HG02981 (cell line): ENCODE measurements around the gene PTPRF.
"Not testable (repeated sequence)": the region's sequence is repeated elsewhere in the genome, so short reads cannot be mapped to it uniquely, and the experiment has no call there.

Source experiments
- ATAC-seq: cut with Tn5 transposase; IDR thresholded peaks from one replicate; pipeline ENCODE4 v1.9.1; 2021; ENCODE audit warnings: mild to moderate bottlenecking, moderate library complexity; ENCODE audit not compliant: unreplicated experiment

PTPRF gene

GRCh38 chr1:43621386-43621785, 90.7 kb downstream of the PTPRF start:
- ATAC-seq = no peak

DNA sequence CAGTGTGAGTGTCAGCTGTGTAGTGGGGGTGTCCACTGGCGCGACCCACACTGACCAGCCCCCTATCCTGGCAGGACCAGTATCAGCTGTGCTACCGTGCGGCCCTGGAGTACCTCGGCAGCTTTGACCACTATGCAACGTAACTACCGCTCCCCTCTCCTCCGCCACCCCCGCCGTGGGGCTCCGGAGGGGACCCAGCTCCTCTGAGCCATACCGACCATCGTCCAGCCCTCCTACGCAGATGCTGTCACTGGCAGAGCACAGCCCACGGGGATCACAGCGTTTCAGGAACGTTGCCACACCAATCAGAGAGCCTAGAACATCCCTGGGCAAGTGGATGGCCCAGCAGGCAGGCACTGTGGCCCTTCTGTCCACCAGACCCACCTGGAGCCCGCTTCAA, 91.2 kb downstream of the PTPRF start:
- ATAC-seq = no peak

- no peak for ATAC-seq
Measured at GRCh38 chr1:43622471-43622870, 91.8 kb downstream of the PTPRF start.

DNA sequence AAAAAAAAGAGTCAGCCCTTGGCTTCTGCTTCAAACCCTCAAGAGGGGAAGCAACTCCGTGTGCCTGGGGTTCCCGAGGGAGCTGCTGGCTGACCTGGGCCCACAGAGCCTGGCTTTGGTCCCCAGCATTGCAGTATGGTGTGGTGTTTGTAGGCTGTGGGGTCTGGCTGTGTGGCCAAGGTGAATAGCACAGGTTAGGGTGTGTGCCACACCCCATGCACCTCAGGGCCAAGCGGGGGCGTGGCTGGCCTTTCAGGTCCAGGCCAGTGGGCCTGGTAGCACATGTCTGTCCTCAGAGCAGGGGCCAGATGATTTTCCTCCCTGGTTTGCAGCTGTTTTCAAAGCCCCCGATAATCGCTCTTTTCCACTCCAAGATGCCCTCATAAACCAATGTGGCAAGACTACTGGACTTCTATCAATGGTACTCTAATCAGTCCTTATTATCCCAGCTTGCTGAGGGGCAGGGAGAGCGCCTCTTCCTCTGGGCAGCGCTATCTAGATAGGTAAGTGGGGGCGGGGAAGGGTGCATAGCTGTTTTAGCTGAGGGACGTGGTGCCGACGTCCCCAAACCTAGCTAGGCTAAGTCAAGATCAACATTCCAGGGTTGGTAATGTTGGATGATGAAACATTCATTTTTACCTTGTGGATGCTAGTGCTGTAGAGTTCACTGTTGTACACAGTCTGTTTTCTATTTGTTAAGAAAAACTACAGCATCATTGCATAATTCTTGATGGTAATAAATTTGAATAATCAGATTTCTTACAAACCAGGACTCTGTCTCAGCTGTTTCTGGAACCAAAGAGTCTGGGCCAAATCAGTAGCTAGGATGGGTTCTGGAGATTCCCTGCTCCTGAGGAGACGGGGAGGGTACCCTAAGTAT, 92.5 kb downstream of the PTPRF start:
- ATAC-seq = no peak

- ATAC-seq = no peak
Measured at GRCh38 chr1:43625063-43625780, 94.5 kb downstream of the PTPRF start.

- no peak for ATAC-seq
Measured at GRCh38 chr1:43632135-43632670, 101.5 kb downstream of the PTPRF start.

DNA sequence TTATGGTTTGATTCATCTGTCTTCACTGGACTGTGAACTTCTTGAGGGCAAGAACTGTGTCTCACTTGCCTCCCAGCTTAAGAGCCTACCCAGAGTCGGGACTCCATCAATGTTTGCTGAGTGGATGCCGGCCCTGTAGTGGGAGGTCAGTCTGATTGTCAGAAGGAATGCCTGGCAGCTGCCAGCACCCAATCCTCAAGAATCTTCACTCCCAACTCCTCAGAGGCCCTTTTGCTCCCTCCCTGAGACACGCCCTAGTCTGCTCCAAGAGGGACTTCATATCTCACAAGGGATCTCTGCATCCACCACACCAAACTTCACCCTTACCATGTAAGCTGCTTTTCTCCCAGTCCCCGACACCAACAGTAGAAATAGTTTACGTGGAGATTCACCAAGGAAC, 104.0 kb downstream of the PTPRF start:
- no peak for ATAC-seq

- no peak for ATAC-seq
Measured at GRCh38 chr1:43636006-43636641, 105.4 kb downstream of the PTPRF start.

DNA sequence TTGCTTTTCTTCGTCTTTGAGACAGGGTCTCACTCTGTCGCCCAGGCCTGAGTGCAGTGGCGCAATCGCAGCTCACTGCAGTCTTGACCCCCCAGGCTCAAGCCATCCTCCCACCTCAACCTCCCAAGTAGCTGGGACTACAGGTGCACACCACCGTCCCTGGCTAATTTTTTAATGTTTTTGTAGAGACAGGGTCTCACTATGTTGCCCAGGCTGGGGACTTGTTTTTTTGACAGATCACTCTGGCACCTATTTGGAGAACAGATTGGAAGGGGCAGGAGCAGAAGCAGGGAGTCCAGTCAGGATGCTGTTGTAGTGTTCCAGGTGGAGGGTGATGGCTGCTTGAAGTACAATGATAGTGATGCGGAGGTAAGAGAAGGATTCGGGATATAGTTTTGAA, 106.6 kb downstream of the PTPRF start:
- ATAC-seq = no peak

GRCh38 chr1:43638381-43638780, 107.7 kb downstream of the PTPRF start:
- not testable (repeated sequence) for ATAC-seq

GRCh38 chr1:43639976-43640794, 109.5 kb downstream of the PTPRF start:
- no peak for ATAC-seq

DNA sequence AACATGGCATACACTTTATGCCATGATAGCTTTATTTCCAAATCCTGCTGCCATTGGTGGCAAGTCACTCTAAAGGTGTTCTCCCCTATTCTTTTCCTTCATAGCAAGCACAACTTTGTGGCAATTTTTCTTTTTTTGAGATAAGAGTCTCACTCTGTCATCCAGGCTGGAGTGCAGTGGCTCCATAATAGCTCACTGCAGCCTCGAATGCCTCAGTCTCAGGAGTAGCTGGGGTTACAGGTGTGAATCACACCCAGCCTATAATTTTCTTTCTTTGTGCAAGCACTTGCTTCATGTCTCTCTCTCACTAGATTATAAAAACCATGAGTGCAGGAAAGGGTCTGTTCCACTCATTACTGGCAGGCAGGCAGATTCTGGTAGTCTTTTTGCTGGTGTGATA, 113.9 kb downstream of the PTPRF start:
- no peak for ATAC-seq

DNA sequence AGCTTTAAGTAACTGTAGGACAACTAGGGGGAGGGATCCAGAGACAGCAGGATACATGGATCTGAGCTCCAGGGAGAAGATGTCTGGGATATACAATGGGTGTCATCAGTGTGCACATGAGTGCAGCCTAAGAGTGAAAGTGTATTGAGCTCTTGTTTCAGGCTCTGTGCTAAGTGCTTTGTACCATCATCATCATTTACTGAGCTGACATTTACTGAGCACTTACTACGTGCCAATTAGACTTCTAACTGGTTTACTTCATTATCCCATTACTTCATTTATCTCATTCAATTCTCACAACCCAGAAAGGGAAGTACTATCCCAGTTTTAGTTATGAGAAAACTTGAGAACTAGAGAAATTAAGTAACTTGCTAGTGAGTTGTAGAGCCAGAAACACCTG, 114.8 kb downstream of the PTPRF start:
- ATAC-seq = no peak

- ATAC-seq = not testable (repeated sequence)
Measured at GRCh38 chr1:43647331-43647730, 116.6 kb downstream of the PTPRF start.

DNA sequence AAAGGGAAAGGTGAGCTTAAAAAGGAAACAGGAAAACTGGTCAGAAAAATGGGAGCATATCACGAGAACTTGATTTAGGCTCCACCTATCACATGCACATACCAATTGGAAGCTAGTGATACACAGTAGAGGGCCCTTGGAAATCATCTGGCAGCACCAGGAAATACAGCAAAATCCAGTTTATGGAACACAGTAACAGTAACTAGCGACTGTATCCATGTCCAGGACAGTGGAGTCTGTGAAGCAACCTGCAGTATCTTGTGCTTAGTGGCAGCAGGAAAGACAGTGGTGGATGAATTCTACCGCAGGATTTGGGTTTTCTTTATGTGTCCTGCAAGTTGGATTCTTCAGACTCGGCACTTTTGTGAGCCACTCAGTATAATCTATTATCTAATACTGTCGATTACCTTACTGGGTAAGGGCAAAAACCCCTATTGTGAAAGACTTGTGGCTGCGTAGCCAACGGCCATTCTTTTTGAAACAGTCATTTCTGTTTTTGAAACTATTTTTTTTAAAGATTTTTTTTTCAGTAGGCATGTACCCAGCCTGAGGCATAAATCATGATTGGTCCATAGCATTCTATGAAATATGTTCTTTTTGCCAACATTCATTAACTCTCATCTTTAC, 117.7 kb downstream of the PTPRF start:
- no peak for ATAC-seq

- ATAC-seq = no peak
Measured at GRCh38 chr1:43648876-43649477, 118.3 kb downstream of the PTPRF start.

GRCh38 chr1:43650310-43651085, 119.8 kb downstream of the PTPRF start:
- peak; percentile 58 for ATAC-seq

- ATAC-seq = no peak
Measured at GRCh38 chr1:43651188-43651587, 120.5 kb downstream of the PTPRF start.

- no peak for ATAC-seq
Measured at GRCh38 chr1:43651902-43652301, 121.2 kb downstream of the PTPRF start.
